ENCODE data around the gene DCD.

DNA sequence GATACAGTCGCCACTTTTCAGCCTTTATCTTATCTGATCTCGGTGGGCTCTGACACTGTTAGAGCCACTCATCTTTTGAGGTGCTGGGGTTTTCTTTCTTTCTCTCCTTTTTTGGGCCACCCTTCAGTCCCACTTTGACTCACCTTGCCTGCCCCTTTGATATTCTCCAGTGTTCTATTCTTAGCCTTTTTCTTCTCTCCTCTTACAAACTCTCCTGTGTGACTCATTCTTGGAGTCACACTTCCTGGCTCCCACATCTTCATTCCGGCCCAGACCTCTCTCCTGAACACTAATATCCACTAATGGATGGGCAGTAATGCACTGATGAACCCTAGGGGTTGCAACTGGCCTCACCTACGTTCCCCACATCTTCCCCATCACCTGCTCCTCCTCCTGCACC is 2.2 kb upstream of the DCD start:
- TF ChIP-seq EP300 (IDR thresholded peaks at IDR 0.05) = no peak
- TF ChIP-seq, protein P1, sequence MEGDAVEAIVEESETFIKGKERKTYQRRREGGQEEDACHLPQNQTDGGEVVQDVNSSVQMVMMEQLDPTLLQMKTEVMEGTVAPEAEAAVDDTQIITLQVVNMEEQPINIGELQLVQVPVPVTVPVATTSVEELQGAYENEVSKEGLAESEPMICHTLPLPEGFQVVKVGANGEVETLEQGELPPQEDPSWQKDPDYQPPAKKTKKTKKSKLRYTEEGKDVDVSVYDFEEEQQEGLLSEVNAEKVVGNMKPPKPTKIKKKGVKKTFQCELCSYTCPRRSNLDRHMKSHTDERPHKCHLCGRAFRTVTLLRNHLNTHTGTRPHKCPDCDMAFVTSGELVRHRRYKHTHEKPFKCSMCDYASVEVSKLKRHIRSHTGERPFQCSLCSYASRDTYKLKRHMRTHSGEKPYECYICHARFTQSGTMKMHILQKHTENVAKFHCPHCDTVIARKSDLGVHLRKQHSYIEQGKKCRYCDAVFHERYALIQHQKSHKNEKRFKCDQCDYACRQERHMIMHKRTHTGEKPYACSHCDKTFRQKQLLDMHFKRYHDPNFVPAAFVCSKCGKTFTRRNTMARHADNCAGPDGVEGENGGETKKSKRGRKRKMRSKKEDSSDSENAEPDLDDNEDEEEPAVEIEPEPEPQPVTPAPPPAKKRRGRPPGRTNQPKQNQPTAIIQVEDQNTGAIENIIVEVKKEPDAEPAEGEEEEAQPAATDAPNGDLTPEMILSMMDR (IDR thresholded peaks at IDR 0.05) = no peak
- TF ChIP-seq POLR2A (IDR thresholded peaks at IDR 0.05) = no peak
